ENCODE results near the gene OCEL1. TPM values are rescaled to one million over a fixed set of nuclear protein-coding genes. Genes with fewer than 3 reads are reported as not detected.

OCEL1 gene
- total RNA-seq, 4 donors from 2014 or later: 2.6 to 7.9 (median 4.0) TPM

GRCh38 chr19:17245535-17245984 lies 19.5 kb downstream of the OCEL1 start, which contains the start of gene NR2F6:
NR2F6 (minus strand) TSS chr19:17245919; CDS start chr19:17245220, 699 bp downstream.
- intact Hi-C loops (cut with DNase I; ENCODE audit: low total_unique reads): no loop called here
- TF ChIP-seq, protein P1, sequence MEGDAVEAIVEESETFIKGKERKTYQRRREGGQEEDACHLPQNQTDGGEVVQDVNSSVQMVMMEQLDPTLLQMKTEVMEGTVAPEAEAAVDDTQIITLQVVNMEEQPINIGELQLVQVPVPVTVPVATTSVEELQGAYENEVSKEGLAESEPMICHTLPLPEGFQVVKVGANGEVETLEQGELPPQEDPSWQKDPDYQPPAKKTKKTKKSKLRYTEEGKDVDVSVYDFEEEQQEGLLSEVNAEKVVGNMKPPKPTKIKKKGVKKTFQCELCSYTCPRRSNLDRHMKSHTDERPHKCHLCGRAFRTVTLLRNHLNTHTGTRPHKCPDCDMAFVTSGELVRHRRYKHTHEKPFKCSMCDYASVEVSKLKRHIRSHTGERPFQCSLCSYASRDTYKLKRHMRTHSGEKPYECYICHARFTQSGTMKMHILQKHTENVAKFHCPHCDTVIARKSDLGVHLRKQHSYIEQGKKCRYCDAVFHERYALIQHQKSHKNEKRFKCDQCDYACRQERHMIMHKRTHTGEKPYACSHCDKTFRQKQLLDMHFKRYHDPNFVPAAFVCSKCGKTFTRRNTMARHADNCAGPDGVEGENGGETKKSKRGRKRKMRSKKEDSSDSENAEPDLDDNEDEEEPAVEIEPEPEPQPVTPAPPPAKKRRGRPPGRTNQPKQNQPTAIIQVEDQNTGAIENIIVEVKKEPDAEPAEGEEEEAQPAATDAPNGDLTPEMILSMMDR (IDR thresholded peaks at IDR 0.05): no peak
- no peak for TF ChIP-seq POLR2A (IDR thresholded peaks at IDR 0.05)
- H3K4me3 ChIP-seq (ENCODE audit: low read depth, poor library complexity, severe bottlenecking): peak within 1 kb of the TSS; percentile 55
- DNase-seq (ENCODE audit: low spot score in 2 of 2): no peak
- 0% methylated on average over 11 of the region's 72 CpGs; no CpG with 5 or more reads in 1 of the 2 donors for WGBS, 2 donors

- intact Hi-C loops (cut with DNase I; ENCODE audit: low total_unique reads): no loop called here
- TF ChIP-seq POLR2A (IDR thresholded peaks at IDR 0.05): no peak
- TF ChIP-seq, protein P1 (IDR thresholded peaks at IDR 0.05): no peak
- H3K4me3 ChIP-seq (ENCODE audit: low read depth, poor library complexity, severe bottlenecking): peak overlapping the region; percentile 22
- DNase-seq (ENCODE audit: low spot score in 2 of 2): no peak
- 11 to 20% methylated on average over 21 of the region's 21 CpGs for WGBS, 2 donors
Observed at GRCh38 chr19:17246681-17247425, 20.8 kb downstream of the OCEL1 start.

GRCh38 chr19:17248011-17248776 lies 22.2 kb downstream of the OCEL1 start:
- DNase-seq (ENCODE audit: low spot score in 2 of 2): no peak
- intact Hi-C loops (cut with DNase I; ENCODE audit: low total_unique reads): no loop called here
- 67 to 68% methylated on average over 14 to 21 of the region's 21 CpGs for WGBS, 2 donors

GRCh38 chr19:17249887-17250548 lies 24.0 kb downstream of the OCEL1 start:
- intact Hi-C loops (cut with DNase I; ENCODE audit: low total_unique reads): no loop called here
- H3K4me3 ChIP-seq (ENCODE audit: low read depth, poor library complexity, severe bottlenecking): no peak overlapping the region
- TF ChIP-seq POLR2A (IDR thresholded peaks at IDR 0.05): no peak
- TF ChIP-seq, protein P1 (IDR thresholded peaks at IDR 0.05): no peak
- 80 to 87% methylated on average over 14 to 15 of the region's 15 CpGs for WGBS, 2 donors
- no peak for DNase-seq (ENCODE audit: low spot score in 2 of 2)

More at GRCh38 chr19:17248011-17248776, 22.2 kb downstream of the OCEL1 start:
- H3K4me3 ChIP-seq (ENCODE audit: low read depth, poor library complexity, severe bottlenecking): no peak overlapping the region
- TF ChIP-seq, protein P1 (IDR thresholded peaks at IDR 0.05): peak in 1 of 3 donors; percentile 64
- no peak for TF ChIP-seq POLR2A (IDR thresholded peaks at IDR 0.05)

DNA sequence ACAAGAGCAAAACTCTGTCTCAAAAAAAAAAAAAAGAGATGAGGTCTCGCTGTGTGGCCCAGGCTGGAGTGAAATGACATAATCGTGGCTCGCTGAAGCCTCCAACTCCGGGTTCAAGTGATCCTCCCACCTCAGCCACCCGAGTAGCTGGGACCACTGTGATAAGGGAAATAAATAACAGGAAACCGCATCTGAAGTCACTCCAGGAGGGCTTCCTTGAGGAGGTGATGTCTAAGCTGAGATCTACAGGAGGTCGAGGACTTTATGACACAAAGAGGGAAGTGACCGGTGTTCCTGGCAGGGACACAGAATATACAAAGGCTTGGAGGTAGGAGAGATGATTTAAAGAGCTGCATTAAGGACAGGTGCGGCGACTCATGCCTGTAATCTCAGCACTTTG lies 28.6 kb downstream of the OCEL1 start:
- no peak overlapping the region for H3K4me3 ChIP-seq (ENCODE audit: low read depth, poor library complexity, severe bottlenecking)
- no peak for DNase-seq (ENCODE audit: low spot score in 2 of 2)
- intact Hi-C loops (cut with DNase I; ENCODE audit: low total_unique reads): no loop called here
- 85 to 89% methylated on average over 10 of the region's 10 CpGs for WGBS, 2 donors
- TF ChIP-seq POLR2A (IDR thresholded peaks at IDR 0.05): no peak
- TF ChIP-seq, protein P1 (IDR thresholded peaks at IDR 0.05): no peak

All from lower leg skin (tissue), 4 donors.